HepG2 (cell line): ENCODE data around the gene EEF1A2. TPM values are rescaled to one million over a fixed set of nuclear protein-coding genes. Genes with fewer than 3 reads are reported as not detected.

Source experiments
- CTCF ChIP-seq: sonication (generic); formaldehyde crosslinking; IDR thresholded peaks from 2 replicates; pipeline ENCODE4 v1.5.0; 2020; ENCODE audit warnings: mild to moderate bottlenecking, missing genetic modification reagents, moderate library complexity
- KIAA2018 ChIP-seq: sonication (generic); formaldehyde crosslinking; IDR thresholded peaks from 2 replicates; pipeline ENCODE4 v1.5.0; 2020; ENCODE audit warnings: mild to moderate bottlenecking, missing genetic modification reagents, borderline replicate concordance
- RAD21 ChIP-seq: fragments of 450-650 bp; formaldehyde crosslinking; IDR thresholded peaks from 2 replicates; pipeline ENCODE4 v1.5.0; 2020; ENCODE audit warnings: mild to moderate bottlenecking
- SP1 ChIP-seq, 2 experiments: fragments of 450-650 bp in 1 of 2; sonication (generic) in 1 of 2; formaldehyde crosslinking in 1 of 2; IDR thresholded peaks; 2 replicates each; pipeline versions ENCODE4 v1.4.0 to v1.6.1; 2016 to 2020; ENCODE audit warnings: missing genetic modification reagents in 1 of 2
- SPEN ChIP-seq: sonication (generic); formaldehyde crosslinking; IDR thresholded peaks from 2 replicates; pipeline ENCODE4 v1.5.1; 2020; ENCODE audit warnings: low read depth, mild to moderate bottlenecking, missing genetic modification reagents
- SRSF1 ChIP-seq: fragments of 200-400 bp; formaldehyde crosslinking; optimal IDR thresholded peaks from 2 replicates; pipeline ENCODE3; 2017; ENCODE audit warnings: mild to moderate bottlenecking, low read depth, low read length, moderate library complexity
- STAT6 ChIP-seq: sonication (generic); formaldehyde crosslinking; IDR thresholded peaks from 2 replicates; pipeline ENCODE4 v1.4.0; 2020; ENCODE audit warnings: missing genetic modification reagents, mild to moderate bottlenecking, borderline replicate concordance
- ZBTB44 ChIP-seq: sonication (generic); formaldehyde crosslinking; IDR thresholded peaks from 2 replicates; pipeline ENCODE4 v1.4.0; 2020; ENCODE audit warnings: missing genetic modification reagents
- ZBTB7A ChIP-seq: sonication (generic); formaldehyde crosslinking; IDR thresholded peaks from 2 replicates; pipeline ENCODE4 v1.8.0; 2022; ENCODE audit warnings: mild to moderate bottlenecking, missing genetic modification reagents
- ZFP62 ChIP-seq: sonication (generic); formaldehyde crosslinking; IDR thresholded peaks from 2 replicates; pipeline ENCODE4 v1.4.0; 2020; ENCODE audit warnings: missing genetic modification reagents
- ZNF484 ChIP-seq: sonication (generic); formaldehyde crosslinking; IDR thresholded peaks from 2 replicates; pipeline ENCODE4 v1.5.1; 2020; ENCODE audit warnings: mild to moderate bottlenecking, low read depth, missing genetic modification reagents, borderline replicate concordance
- ZNF670 ChIP-seq: sonication (generic); formaldehyde crosslinking; IDR thresholded peaks from 2 replicates; pipeline ENCODE4 v1.8.0; 2022; ENCODE audit warnings: mild to moderate bottlenecking, missing genetic modification reagents, borderline replicate concordance
- polyA plus RNA-seq, 8 experiments: library from polyadenylated mRNA; depleted of rRNA in 3 of 8; stranded (reverse) in 7 of 8; unstranded in 1 of 8; fragments of >200 nt; fragmentation: Illumina TruSeq in 4 of 8; extraction: Trizol in 4 of 8; gene quantifications; 2 replicates each; pipeline versions ENCODE4 v1.2.1 to v1.2.3, GENCODE V29; 2011 to 2016; ENCODE audit warnings: low read depth in 4 of 8, missing spikeins in 1 of 8, mixed read lengths in 1 of 8; ENCODE audit not compliant: insufficient read depth in 1 of 8
- total RNA-seq, 5 experiments: library from RNA; depleted of rRNA; stranded (reverse); fragments of >200 nt; fragmentation: Illumina TruSeq; extraction: Trizol; gene quantifications; 2 replicates each; pipeline ENCODE4 v1.2.3, GENCODE V29; 2016; ENCODE audit warnings: low read depth in 1 of 5

Gene EEF1A2
- total and polyA plus RNA-seq, 2 of the 13 experiments (the other 11 are each of a cell fraction or from before 2014, with no cell fraction given), result 0.44 to 0.87 TPM

GRCh38 chr20:63540417-63541186, 41.7 kb upstream of the EEF1A2 start (continued):
- TF ChIP-seq STAT6, result no peak
- TF ChIP-seq ZBTB44, result no peak
- no peak for TF ChIP-seq ZNF484 (CRISPR knock-in tag)
- 0 out of 2 replicates have a peak, but pooled peaks have one; percentile 18 for TF ChIP-seq CTCF (CRISPR knock-in tag)
- TF ChIP-seq SP1 (IDR thresholded peaks at IDR 0.05), result no peak
- no peak for TF ChIP-seq SP1 (CRISPR knock-in tag; IDR thresholded peaks at IDR 0.05)
- no peak for TF ChIP-seq ZFP62 (CRISPR knock-in tag)
- no peak for TF ChIP-seq ZNF670 (CRISPR knock-in tag)
- TF ChIP-seq RAD21 (CRISPR knock-in tag), result 0 out of 2 replicates have a peak, but pooled peaks have one; percentile 15
- TF ChIP-seq ZBTB7A, result no peak
- TF ChIP-seq SPEN (CRISPR knock-in tag), result 0 out of 2 replicates have a peak, but pooled peaks have one; percentile 22
- TF ChIP-seq SRSF1, result no peak
- TF ChIP-seq KIAA2018 (CRISPR knock-in tag), result no peak
